Central memory CD8-positive, alpha-beta T cell (primary cell): ENCODE data around the gene LYRM4.

ENCODE experiments used
- ATAC-seq: fragments of 150-1000 bp; cut with Tn5 transposase; replicated peaks from 2 replicates; pipeline ENCODE4 v1.10.0; 2022; ENCODE audit warnings: mild to moderate bottlenecking, moderate FRiP score, moderate number of reproducible peaks; ENCODE audit not compliant: poor library complexity, severe bottlenecking; ENCODE audit errors: extremely low read depth
- DNase-seq, 2 donors: peaks; one replicate each; pipeline ENCODE4 v3.0.0; 2021; ENCODE audit warnings: low spot score in 2 of 2
- H3K27ac Mint-ChIP-seq: one replicate; pipeline ENCODE4 v1.8.0; 2022; ENCODE audit warnings: low read depth, mild to moderate bottlenecking, moderate library complexity, mixed read lengths
- H3K27me3 Mint-ChIP-seq: one replicate; pipeline ENCODE4 v1.8.0; 2022; ENCODE audit warnings: mixed read lengths
- H3K36me3 Mint-ChIP-seq: one replicate; pipeline ENCODE4 v1.8.0; 2022; ENCODE audit warnings: mild to moderate bottlenecking, moderate library complexity, mixed read lengths; ENCODE audit not compliant: insufficient read depth
- H3K4me1 Mint-ChIP-seq: one replicate; pipeline ENCODE4 v1.8.0; 2022; ENCODE audit warnings: mixed read lengths
- H3K4me3 Mint-ChIP-seq: one replicate; pipeline ENCODE4 v1.8.0; 2022; ENCODE audit warnings: mild to moderate bottlenecking, moderate library complexity, mixed read lengths
- H3K9me3 Mint-ChIP-seq: one replicate; pipeline ENCODE4 v1.8.0; 2022; ENCODE audit warnings: mixed read lengths

The LYRM4 gene

DNA sequence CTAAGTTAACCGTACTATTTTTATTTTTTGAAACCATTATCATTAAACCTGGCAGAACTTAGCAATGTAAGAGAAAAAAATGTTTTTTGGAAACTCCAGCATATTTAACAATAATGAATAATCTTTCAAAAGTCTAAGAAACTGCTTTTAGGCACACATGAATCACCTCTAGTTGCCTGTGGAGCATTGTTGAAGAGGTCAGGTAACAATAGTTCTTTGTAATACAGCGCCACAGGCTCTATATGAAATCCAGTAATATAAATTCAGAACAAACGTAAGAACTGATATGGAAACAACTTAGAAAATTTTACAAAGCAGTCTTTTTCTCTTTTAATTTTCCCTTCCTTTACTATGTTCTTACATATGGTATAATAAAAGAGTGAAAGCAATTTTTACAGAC, 10.3 kb downstream of the LYRM4 start:
- Mint-ChIP-seq H3K27me3 (no peaks in the 10 kb centered on the region), H3K27ac (no peak overlapping the region), H3K9me3 (no peaks in the 10 kb centered on the region), H3K4me3 (no peak overlapping the region), H3K36me3 (peaks cover 1% of the 10 kb centered on the region), H3K4me1 (peaks cover 12% of the 10 kb centered on the region)
- no peak for DNase-seq
- ATAC-seq: no peak

DNA sequence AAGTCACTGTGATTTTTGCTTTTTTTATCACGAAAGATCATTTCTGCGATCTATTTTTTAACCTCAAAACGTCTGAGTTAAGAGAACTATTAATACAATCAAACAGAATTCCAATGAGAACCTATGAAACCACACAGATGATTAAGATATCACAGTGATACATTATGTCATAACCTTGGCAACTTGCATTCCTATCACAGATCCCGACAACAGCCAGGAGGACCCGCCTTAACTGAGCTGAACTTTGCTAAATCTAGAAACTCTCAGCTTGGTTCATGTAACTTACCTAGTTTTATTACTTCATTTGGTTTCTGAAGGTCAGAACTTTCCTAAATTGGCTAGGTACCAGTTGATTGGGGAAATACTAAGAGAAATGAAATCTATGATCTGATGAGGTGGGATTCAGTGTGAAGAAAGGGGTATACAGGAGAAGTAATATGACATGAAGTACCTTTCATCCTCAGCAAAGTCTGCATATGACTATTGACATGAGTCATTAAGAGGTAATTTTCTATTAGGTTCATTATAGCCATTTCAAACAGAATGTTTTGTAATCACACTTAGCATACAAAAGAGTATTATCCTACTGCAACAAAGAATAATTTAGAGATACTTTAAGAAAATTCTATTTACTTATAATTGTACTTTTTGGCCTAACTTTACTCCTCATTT, 11.2 kb downstream of the LYRM4 start:
- DNase-seq: no peak
- Mint-ChIP-seq H3K4me3 (no peak overlapping the region), H3K4me1 (peaks cover 13% of the 10 kb centered on the region), H3K36me3 (peaks cover 1% of the 10 kb centered on the region), H3K27me3 (no peaks in the 10 kb centered on the region), H3K9me3 (no peaks in the 10 kb centered on the region), H3K27ac (no peak overlapping the region)
- ATAC-seq: no peak

- H3K36me3 Mint-ChIP-seq: peaks cover 1% of the 10 kb centered on the region
- no peak overlapping the region for H3K27ac Mint-ChIP-seq
- no peaks in the 10 kb centered on the region for H3K27me3 Mint-ChIP-seq
- DNase-seq: no peak
- H3K4me3 Mint-ChIP-seq: no peak overlapping the region
- ATAC-seq: no peak
- H3K4me1 Mint-ChIP-seq: peaks cover 13% of the 10 kb centered on the region
- H3K9me3 Mint-ChIP-seq: no peaks in the 10 kb centered on the region
Measured at GRCh38 chr6:5248302-5249098, 12.2 kb downstream of the LYRM4 start.

DNA sequence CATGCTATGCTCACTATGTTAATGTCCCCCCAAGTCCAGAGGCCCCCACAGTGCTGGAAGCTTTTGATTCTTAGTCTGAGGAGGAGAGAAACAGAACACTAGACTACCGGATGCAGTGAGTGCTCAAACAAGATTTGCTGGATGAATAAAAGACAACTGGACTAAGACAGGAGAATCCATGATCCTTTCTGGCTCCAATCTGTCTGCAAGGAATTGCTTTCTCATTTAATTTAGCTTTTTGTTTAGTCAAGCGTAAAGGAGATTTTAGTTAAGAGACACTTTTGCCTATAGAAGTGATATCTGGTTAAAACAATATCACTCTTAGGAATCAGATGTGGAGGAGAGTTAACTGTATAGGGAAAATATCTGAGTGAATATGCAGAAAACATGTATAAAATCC, 13.5 kb downstream of the LYRM4 start:
- Mint-ChIP-seq H3K27me3 (no peaks in the 10 kb centered on the region), H3K9me3 (no peaks in the 10 kb centered on the region), H3K36me3 (peaks cover 1% of the 10 kb centered on the region), H3K27ac (no peak overlapping the region), H3K4me1 (peaks cover 13% of the 10 kb centered on the region), H3K4me3 (no peak overlapping the region)
- DNase-seq: no peak
- no peak for ATAC-seq

- Mint-ChIP-seq H3K36me3 (peaks cover 1% of the 10 kb centered on the region), H3K9me3 (no peaks in the 10 kb centered on the region), H3K27me3 (no peaks in the 10 kb centered on the region), H3K4me1 (peaks cover 13% of the 10 kb centered on the region), H3K27ac (no peak overlapping the region), H3K4me3 (no peak overlapping the region)
- no peak for ATAC-seq
- no peak for DNase-seq
Measured at GRCh38 chr6:5246141-5247097, 14.3 kb downstream of the LYRM4 start.

DNA sequence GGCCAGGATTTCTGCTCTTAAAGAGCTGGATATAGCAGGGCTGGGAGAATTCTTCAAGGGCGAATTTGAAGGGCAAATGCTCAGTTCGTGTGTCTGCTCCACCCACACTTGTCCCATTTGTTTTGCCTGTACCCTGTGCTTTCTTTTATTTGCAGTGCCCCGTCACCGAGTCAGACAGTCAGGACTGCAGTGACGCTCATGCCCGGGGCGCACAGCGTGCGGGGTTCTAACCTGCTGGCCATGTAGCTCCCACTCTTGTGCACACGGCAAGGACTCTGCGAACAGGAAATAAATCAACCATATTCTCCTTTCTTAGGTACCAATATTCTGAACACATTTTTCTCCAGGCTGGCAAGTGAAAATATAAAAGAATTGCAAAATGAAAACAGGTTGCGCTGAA, 17.7 kb downstream of the LYRM4 start:
- ATAC-seq: no peak
- Mint-ChIP-seq H3K4me1 (peaks cover 13% of the 10 kb centered on the region), H3K4me3 (no peak overlapping the region), H3K27ac (no peak overlapping the region), H3K27me3 (no peaks in the 10 kb centered on the region), H3K9me3 (no peaks in the 10 kb centered on the region), H3K36me3 (peaks cover 3% of the 10 kb centered on the region)
- no peak for DNase-seq

GRCh38 chr6:5241252-5241651, 19.5 kb downstream of the LYRM4 start:
- Mint-ChIP-seq H3K36me3 (peaks cover 2% of the 10 kb centered on the region), H3K4me1 (peaks cover 9% of the 10 kb centered on the region), H3K27ac (no peak overlapping the region), H3K4me3 (no peak overlapping the region), H3K9me3 (no peaks in the 10 kb centered on the region), H3K27me3 (no peaks in the 10 kb centered on the region)
- no peak for ATAC-seq
- no peak for DNase-seq

GRCh38 chr6:5238336-5238735, 22.4 kb downstream of the LYRM4 start:
- Mint-ChIP-seq H3K27ac (no peak overlapping the region), H3K36me3 (peaks cover 2% of the 10 kb centered on the region), H3K4me3 (no peak overlapping the region), H3K4me1 (no peaks in the 10 kb centered on the region), H3K27me3 (no peaks in the 10 kb centered on the region), H3K9me3 (no peaks in the 10 kb centered on the region)
- DNase-seq (no peak), ATAC-seq (no peak)

DNA sequence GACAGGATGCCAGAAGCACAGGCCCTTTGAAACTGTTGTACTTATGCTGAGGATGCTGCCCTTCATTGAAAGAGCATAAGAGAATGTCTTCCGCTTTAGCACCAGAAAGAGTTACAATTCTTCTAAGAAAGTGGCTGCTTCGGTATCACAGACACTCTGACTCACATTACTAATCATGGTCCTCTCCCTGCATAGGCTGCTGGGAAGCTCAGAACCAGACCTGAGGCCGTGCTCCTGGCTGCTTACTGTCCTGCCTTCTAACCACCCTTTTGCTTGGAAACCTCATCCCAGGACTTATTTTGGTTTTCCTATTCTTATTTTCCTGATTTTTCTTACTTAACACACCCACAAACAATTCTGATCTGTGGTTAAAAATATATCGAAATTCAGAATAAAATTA, 22.9 kb downstream of the LYRM4 start:
- H3K27me3 Mint-ChIP-seq: no peaks in the 10 kb centered on the region
- H3K9me3 Mint-ChIP-seq: no peaks in the 10 kb centered on the region
- ATAC-seq (no peak), DNase-seq (no peak)
- H3K4me1 Mint-ChIP-seq: no peaks in the 10 kb centered on the region
- no peak overlapping the region for H3K4me3 Mint-ChIP-seq
- H3K36me3 Mint-ChIP-seq: peaks cover 2% of the 10 kb centered on the region
- H3K27ac Mint-ChIP-seq: no peak overlapping the region

GRCh38 chr6:5235830-5236229, 24.9 kb downstream of the LYRM4 start:
- H3K9me3 Mint-ChIP-seq: no peaks in the 10 kb centered on the region
- ATAC-seq (no peak), DNase-seq (no peak)
- H3K27ac Mint-ChIP-seq: no peak overlapping the region
- no peaks in the 10 kb centered on the region for H3K27me3 Mint-ChIP-seq
- H3K36me3 Mint-ChIP-seq: peaks cover 2% of the 10 kb centered on the region
- no peaks in the 10 kb centered on the region for H3K4me1 Mint-ChIP-seq
- H3K4me3 Mint-ChIP-seq: no peak overlapping the region

- no peak overlapping the region for H3K27ac Mint-ChIP-seq
- H3K4me1 Mint-ChIP-seq: no peaks in the 10 kb centered on the region
- no peak for DNase-seq
- no peaks in the 10 kb centered on the region for H3K36me3 Mint-ChIP-seq
- no peaks in the 10 kb centered on the region for H3K27me3 Mint-ChIP-seq
- ATAC-seq: no peak
- no peaks in the 10 kb centered on the region for H3K9me3 Mint-ChIP-seq
- no peak overlapping the region for H3K4me3 Mint-ChIP-seq
Measured at GRCh38 chr6:5234874-5235273, 25.9 kb downstream of the LYRM4 start.

DNA sequence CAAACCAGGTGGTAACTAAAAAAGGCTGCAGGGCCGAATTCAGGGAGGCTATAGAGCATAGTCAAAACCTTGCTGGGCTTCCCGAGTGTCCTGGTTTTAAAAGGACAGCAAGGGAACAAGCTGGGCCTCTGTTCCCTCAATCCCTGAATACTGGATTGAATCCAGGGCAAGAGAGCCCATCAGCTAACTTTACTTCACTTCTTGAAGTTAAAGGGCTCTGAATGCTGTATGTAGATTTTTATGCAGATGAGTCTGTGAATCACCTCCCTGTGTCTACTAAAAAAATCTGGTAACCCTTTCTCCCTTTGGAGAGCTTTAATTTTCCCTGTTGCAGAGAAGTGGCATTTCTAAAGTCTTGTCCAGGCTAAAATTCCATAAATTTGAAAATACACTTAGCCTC, 29.5 kb downstream of the LYRM4 start:
- Mint-ChIP-seq H3K4me1 (no peaks in the 10 kb centered on the region), H3K4me3 (no peak overlapping the region), H3K36me3 (no peaks in the 10 kb centered on the region), H3K27me3 (no peaks in the 10 kb centered on the region), H3K9me3 (no peaks in the 10 kb centered on the region), H3K27ac (no peak overlapping the region)
- DNase-seq: no peak
- ATAC-seq: no peak
